ENCODE results near the gene CTDSPL. TPM values are rescaled to one million over a fixed set of nuclear protein-coding genes. Genes with fewer than 3 reads are reported as not detected.

The CTDSPL gene
- total RNA-seq, 1 experiment from 2014 or later = 124 TPM

DNA sequence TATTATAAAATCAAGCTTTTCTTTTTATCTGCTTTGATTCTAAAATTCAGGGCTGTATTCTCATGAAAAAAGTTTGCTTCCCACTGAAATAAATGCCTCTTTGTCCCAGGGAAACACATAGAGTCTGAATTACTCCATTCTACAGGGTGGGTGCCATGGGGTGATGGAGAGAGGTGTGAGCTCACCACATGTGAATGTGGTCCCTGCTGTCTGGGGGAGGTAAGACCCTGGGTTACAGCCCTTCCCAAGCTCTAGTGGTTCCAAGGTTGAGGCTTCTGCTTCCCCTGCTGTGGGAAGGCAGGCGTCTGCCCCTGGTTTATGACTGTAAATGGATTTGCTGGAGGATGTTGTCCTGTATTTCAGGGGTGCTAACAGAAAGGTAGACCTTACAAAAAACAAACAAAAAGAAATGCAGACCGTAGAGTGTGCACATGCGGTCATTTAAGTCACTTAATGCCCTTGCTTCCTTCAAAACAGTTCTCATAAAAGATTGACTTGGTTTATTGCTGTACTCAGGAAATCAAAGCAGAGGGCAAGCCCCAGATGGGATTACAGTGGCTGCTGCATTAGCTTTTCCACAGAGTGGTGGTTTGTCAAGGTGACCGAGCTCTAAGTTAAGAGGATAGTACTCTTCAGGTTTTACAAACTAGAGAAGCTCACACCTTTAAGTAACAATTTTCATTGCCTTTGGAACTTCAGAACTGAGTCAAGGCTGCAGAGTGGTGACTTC, 49.2 kb downstream of the CTDSPL start:
- no peaks in the 10 kb centered on the region for H3K27me3 ChIP-seq (ENCODE audit: insufficient read depth, low read depth)
- H3K27ac ChIP-seq = no peak overlapping the region
- no peaks in the 10 kb centered on the region for H3F3A ChIP-seq (ENCODE audit: insufficient read depth, low read depth)
- intact Hi-C loops (cut with micrococcal nuclease; ENCODE audit: unreplicated experiment) = no loop called here
- no peaks in the 10 kb centered on the region for H3K9me2 ChIP-seq (ENCODE audit: insufficient read depth)
- no peak overlapping the region for H3K4me2 ChIP-seq
- no peaks in the 10 kb centered on the region for H3K9me3 ChIP-seq (ENCODE audit: insufficient read depth, low read depth)
- H3K36me3 ChIP-seq (ENCODE audit: low read depth) = no peaks in the 10 kb centered on the region; the same call in 1 of the 2 replicates
- no peaks in the 10 kb centered on the region for H3K4me1 ChIP-seq (replicated peaks; ENCODE audit: insufficient read depth)
- no peak for DNase-seq
- CTCF ChIA-PET = interaction anchor here (1.1 kb wide), 1 partner anchor 56 kb away, joined by 3 read pairs; no protein-coding TSS in a partner anchor
- H3K79me2 ChIP-seq (ENCODE audit: low read depth) = peaks cover 41% of the 10 kb centered on the region
- no peaks in the 10 kb centered on the region for H4K20me1 ChIP-seq (ENCODE audit: insufficient read depth)
- no peak overlapping the region for H3K4me3 ChIP-seq
- POLR2A ChIA-PET (ENCODE audit: unreplicated experiment) = interaction anchor here (0.6 kb wide), 1 partner anchor 82 kb away, joined by 3 read pairs; no protein-coding TSS in a partner anchor
- TF ChIP-seq CTCF (conservative IDR thresholded peaks at IDR 0.05) (no peak), EZH2 (IDR thresholded peaks at IDR 0.05; ENCODE audit: low read depth) (no peak)
- BruUV-seq (replicated peaks) = no TSS peak
- H2AFZ ChIP-seq = no peak overlapping the region

DNA sequence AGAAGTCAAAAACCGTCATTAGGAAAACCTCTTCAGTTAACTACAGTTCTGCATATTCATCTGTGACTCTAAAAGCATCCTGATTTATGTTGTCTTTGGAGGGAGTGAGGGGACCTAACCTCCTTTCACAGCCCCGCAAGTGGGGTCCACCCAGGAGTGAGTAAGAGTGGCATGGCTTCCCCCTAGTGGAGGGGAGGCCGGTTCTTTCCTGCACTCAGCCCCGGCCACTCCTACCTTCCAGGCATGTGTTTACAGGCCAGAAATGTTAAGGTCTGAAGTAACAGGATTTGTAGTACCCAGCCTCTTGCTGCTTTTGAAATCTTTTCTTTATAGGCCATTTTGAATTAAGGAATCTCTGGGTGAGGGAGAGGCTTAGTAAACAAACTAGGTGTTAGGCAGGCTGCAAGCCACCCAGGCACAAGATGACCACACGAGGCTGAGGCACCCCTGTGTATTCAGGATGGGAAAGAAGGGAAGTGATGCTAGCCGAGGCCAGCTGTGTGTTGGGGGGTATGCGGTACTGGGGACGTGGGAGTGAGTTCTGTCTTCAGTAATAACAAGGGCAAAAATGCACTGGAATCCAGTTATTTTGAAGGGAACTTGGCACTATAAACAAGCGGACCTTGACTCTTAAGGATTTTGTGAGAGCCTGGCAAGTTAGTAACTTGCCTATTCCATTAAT, 50.5 kb downstream of the CTDSPL start:
- CTCF ChIA-PET = no interaction called here
- peaks cover 34% of the 10 kb centered on the region for H3K79me2 ChIP-seq (ENCODE audit: low read depth)
- no peaks in the 10 kb centered on the region for H4K20me1 ChIP-seq (ENCODE audit: insufficient read depth)
- intact Hi-C loops (cut with micrococcal nuclease; ENCODE audit: unreplicated experiment) = no loop called here
- no peaks in the 10 kb centered on the region for H3K9me2 ChIP-seq (ENCODE audit: insufficient read depth)
- no peaks in the 10 kb centered on the region for H3K4me1 ChIP-seq (replicated peaks; ENCODE audit: insufficient read depth)
- no peak overlapping the region for H3K4me2 ChIP-seq
- TF ChIP-seq EZH2 (IDR thresholded peaks at IDR 0.05; ENCODE audit: low read depth) (no peak), CTCF (conservative IDR thresholded peaks at IDR 0.05) (no peak; the same call in 1 of the 2 replicates)
- POLR2A ChIA-PET (ENCODE audit: unreplicated experiment) = no interaction called here
- H3K36me3 ChIP-seq (ENCODE audit: low read depth) = no peaks in the 10 kb centered on the region; the same call in 1 of the 2 replicates
- no peaks in the 10 kb centered on the region for H3K27me3 ChIP-seq (ENCODE audit: insufficient read depth, low read depth)
- no peak overlapping the region for H3K4me3 ChIP-seq
- no peaks in the 10 kb centered on the region for H3F3A ChIP-seq (ENCODE audit: insufficient read depth, low read depth)
- BruUV-seq (replicated peaks) = no TSS peak
- H3K27ac ChIP-seq = no peak overlapping the region
- H3K9me3 ChIP-seq (ENCODE audit: insufficient read depth, low read depth) = no peaks in the 10 kb centered on the region
- no peak for DNase-seq
- H2AFZ ChIP-seq = no peak overlapping the region

GRCh38 chr3:37913522-37913921, 51.8 kb downstream of the CTDSPL start:
- CTCF ChIA-PET = no interaction called here
- Histone ChIP-seq H4K20me1 (ENCODE audit: insufficient read depth) (no peaks in the 10 kb centered on the region), H3K9me2 (ENCODE audit: insufficient read depth) (no peaks in the 10 kb centered on the region), H3K9me3 (ENCODE audit: insufficient read depth, low read depth) (no peaks in the 10 kb centered on the region), H3K79me2 (ENCODE audit: low read depth) (peaks cover 35% of the 10 kb centered on the region), H3K4me2 (no peak overlapping the region), H3K27ac (no peak overlapping the region), H2AFZ (no peak overlapping the region), H3K27me3 (ENCODE audit: insufficient read depth, low read depth) (no peaks in the 10 kb centered on the region), H3K4me3 (no peak overlapping the region), H3K36me3 (ENCODE audit: low read depth) (no peaks in the 10 kb centered on the region; the same call in 1 of the 2 replicates), H3K4me1 (replicated peaks; ENCODE audit: insufficient read depth) (no peaks in the 10 kb centered on the region), H3F3A (ENCODE audit: insufficient read depth, low read depth) (no peaks in the 10 kb centered on the region)
- POLR2A ChIA-PET (ENCODE audit: unreplicated experiment) = no interaction called here
- TF ChIP-seq EZH2 (IDR thresholded peaks at IDR 0.05; ENCODE audit: low read depth) = no peak
- DNase-seq = no peak
- no TSS peak for BruUV-seq (replicated peaks)
- intact Hi-C loops (cut with micrococcal nuclease; ENCODE audit: unreplicated experiment) = no loop called here

All from PC-9 (cell line).